OCI-LY3 (cell line): ENCODE data around the gene REPS2.

Source experiments
- H2AFZ ChIP-seq: fragments of 200-600, 300-600 bp; shearing (Covaris generic); 2 replicates; pipeline ENCODE4 v1.6.0; 2014; ENCODE audit warnings: antibody characterized with exemption, low read depth, low read length
- H3K27ac ChIP-seq: fragments of 200-600, 300-600 bp; sonication (generic); 2 replicates; pipeline ENCODE4 v1.5.1; 2014; ENCODE audit warnings: mild to moderate bottlenecking, low read length, moderate library complexity, mixed read lengths
- H3K27me3 ChIP-seq: fragments of 200-600, 300-600 bp; sonication (generic); 2 replicates; pipeline ENCODE4 v1.6.1; 2014; ENCODE audit warnings: low read depth, low read length, mixed read lengths
- H3K36me3 ChIP-seq: fragments of 200-600, 300-600 bp; sonication (generic); replicated peaks from 2 replicates; pipeline ENCODE3; 2014; ENCODE audit warnings: low read depth, low read length, mixed read lengths
- H3K4me1 ChIP-seq: fragments of 300-600, 200-600 bp; sonication (generic); 2 replicates; pipeline ENCODE4 v1.6.1; 2014; ENCODE audit warnings: low read length, mixed read lengths
- H3K4me2 ChIP-seq: fragments of 200-600, 300-600 bp; sonication (generic); 2 replicates; pipeline ENCODE4 v1.6.1; 2014; ENCODE audit warnings: low read length, mixed read lengths
- H3K4me3 ChIP-seq: fragments of 300-600, 200-600 bp; sonication (generic); 2 replicates; pipeline ENCODE4 v1.5.1; 2014; ENCODE audit warnings: antibody characterized with exemption, mild to moderate bottlenecking, low read length, moderate library complexity
- H3K79me2 ChIP-seq: fragments of 300-600, 200-600 bp; shearing (Covaris generic); 2 replicates; pipeline ENCODE4 v1.6.1; 2014; ENCODE audit warnings: mild to moderate bottlenecking, low read length, mixed read lengths
- H3K9ac ChIP-seq: fragments of 300-600, 200-600 bp; shearing (Covaris generic); 2 replicates; pipeline ENCODE4 v1.6.0; 2014; ENCODE audit warnings: mild to moderate bottlenecking, low read length, moderate library complexity
- H3K9me3 ChIP-seq: fragments of 200-600, 300-600 bp; shearing (Covaris generic); 2 replicates; pipeline ENCODE4 v1.6.1; 2014; ENCODE audit warnings: low read length, mixed read lengths; ENCODE audit not compliant: insufficient read depth
- H4K20me1 ChIP-seq: fragments of 200-600, 300-600 bp; sonication (generic); 2 replicates; pipeline ENCODE4 v1.6.1; 2016; ENCODE audit warnings: low read length, mixed read lengths; ENCODE audit not compliant: insufficient read depth
- CTCF ChIP-seq: fragments of 200-600, 300-600 bp; sonication (generic); IDR thresholded peaks from 2 replicates; pipeline ENCODE4 v1.5.1; 2014; ENCODE audit warnings: antibody characterized with exemption, low read length, low read depth
- EZH2phosphoT487 ChIP-seq: fragments of 200-600 bp; shearing (Covaris generic); IDR thresholded peaks from 2 replicates; pipeline ENCODE4 v1.6.1; 2018; ENCODE audit warnings: antibody characterized with exemption, mixed run types, low read depth

REPS2 gene

GRCh38 chrX:17052793-17053192 lies 106.3 kb downstream of the REPS2 start:
- Histone ChIP-seq H3K79me2 (no peaks in the 10 kb centered on the region), H3K9me3 (no peaks in the 10 kb centered on the region), H4K20me1 (no peaks in the 10 kb centered on the region), H3K27me3 (no peaks in the 10 kb centered on the region), H3K36me3 (no peaks in the 10 kb centered on the region), H3K4me3 (no peak overlapping the region), H3K4me1 (no peaks in the 10 kb centered on the region), H3K27ac (no peak overlapping the region), H3K4me2 (no peak overlapping the region), H2AFZ (no peak overlapping the region), H3K9ac (no peak overlapping the region)
- no peak for TF ChIP-seq EZH2phosphoT487
- no peak for TF ChIP-seq CTCF

GRCh38 chrX:17053502-17053901 lies 107.0 kb downstream of the REPS2 start:
- H3K9me3 ChIP-seq = no peaks in the 10 kb centered on the region

GRCh38 chrX:17056868-17057608 lies 110.6 kb downstream of the REPS2 start:
- Histone ChIP-seq H3K4me3 (no peak overlapping the region), H3K79me2 (no peaks in the 10 kb centered on the region), H3K4me2 (no peak overlapping the region), H3K9me3 (no peaks in the 10 kb centered on the region), H3K4me1 (no peaks in the 10 kb centered on the region), H3K27ac (no peak overlapping the region), H2AFZ (no peak overlapping the region), H3K27me3 (no peaks in the 10 kb centered on the region), H4K20me1 (no peaks in the 10 kb centered on the region), H3K36me3 (no peaks in the 10 kb centered on the region), H3K9ac (no peak overlapping the region)
- no peak for TF ChIP-seq EZH2phosphoT487
- TF ChIP-seq CTCF = no peak

More at GRCh38 chrX:17053502-17053901, 107.0 kb downstream of the REPS2 start:
- H3K4me2 ChIP-seq = no peak overlapping the region
- H4K20me1 ChIP-seq = no peaks in the 10 kb centered on the region
- H3K79me2 ChIP-seq = no peaks in the 10 kb centered on the region
- no peak overlapping the region for H3K27ac ChIP-seq
- no peak overlapping the region for H2AFZ ChIP-seq
- H3K27me3 ChIP-seq = no peaks in the 10 kb centered on the region
- no peaks in the 10 kb centered on the region for H3K36me3 ChIP-seq
- no peak for TF ChIP-seq CTCF
- no peak for TF ChIP-seq EZH2phosphoT487
- H3K4me3 ChIP-seq = no peak overlapping the region
- no peaks in the 10 kb centered on the region for H3K4me1 ChIP-seq
- H3K9ac ChIP-seq = no peak overlapping the region

- Histone ChIP-seq H4K20me1 (no peaks in the 10 kb centered on the region), H3K27me3 (no peaks in the 10 kb centered on the region), H3K9ac (no peak overlapping the region), H2AFZ (no peak overlapping the region), H3K79me2 (no peaks in the 10 kb centered on the region), H3K27ac (no peak overlapping the region), H3K4me3 (no peak overlapping the region), H3K4me2 (no peak overlapping the region), H3K4me1 (no peaks in the 10 kb centered on the region), H3K36me3 (no peaks in the 10 kb centered on the region), H3K9me3 (no peaks in the 10 kb centered on the region)
- no peak for TF ChIP-seq EZH2phosphoT487
- no peak for TF ChIP-seq CTCF
Measured at GRCh38 chrX:17062065-17062464, 115.6 kb downstream of the REPS2 start.
